Measurements from ENCODE around the gene TCL1A.

The TCL1A gene

GRCh38 chr14:95662376-95663186, 51.3 kb downstream of the TCL1A start:
- peaks cover 78% of the 10 kb centered on the region for H3K4me1 ChIP-seq (ENCODE audit: control insufficient read depth, low read length)
- no peaks in the 10 kb centered on the region for H3K9me2 ChIP-seq (replicated peaks; ENCODE audit: control insufficient read depth, low read length)
- peak overlapping the region; percentile 49 for H3K27ac ChIP-seq (ENCODE audit: low read depth, low read length)
- no peaks in the 10 kb centered on the region for H4K20me1 ChIP-seq (ENCODE audit: control insufficient read depth, insufficient read depth, low read depth, low read length)
- TF ChIP-seq CTCF (IDR thresholded peaks at IDR 0.05; ENCODE audit: low read depth, low read length, poor library complexity, severe bottlenecking) (no peak), EZH2phosphoT487 (IDR thresholded peaks at IDR 0.05; ENCODE audit: borderline replicate concordance, low read length) (no peak)
- H3K9me3 ChIP-seq (ENCODE audit: control insufficient read depth, insufficient read depth, low read length), result no peaks in the 10 kb centered on the region
- H3K27me3 ChIP-seq (ENCODE audit: control insufficient read depth, low read length), result peaks cover 15% of the 10 kb centered on the region
- H3K4me2 ChIP-seq (ENCODE audit: low read length), result peak overlapping the region; percentile 42
- H3K4me3 ChIP-seq (ENCODE audit: low read length), result peak overlapping the region; percentile 28; the same call in 1 of the 2 replicates
- peaks cover 8% of the 10 kb centered on the region for H3K36me3 ChIP-seq (ENCODE audit: control insufficient read depth, low read length)
- peaks cover 3% of the 10 kb centered on the region; the same call in 1 of the 2 replicates for H3F3A ChIP-seq (ENCODE audit: control insufficient read depth, insufficient read depth)
- H3K79me2 ChIP-seq (ENCODE audit: control insufficient read depth, low read length), result no peaks in the 10 kb centered on the region

DNA sequence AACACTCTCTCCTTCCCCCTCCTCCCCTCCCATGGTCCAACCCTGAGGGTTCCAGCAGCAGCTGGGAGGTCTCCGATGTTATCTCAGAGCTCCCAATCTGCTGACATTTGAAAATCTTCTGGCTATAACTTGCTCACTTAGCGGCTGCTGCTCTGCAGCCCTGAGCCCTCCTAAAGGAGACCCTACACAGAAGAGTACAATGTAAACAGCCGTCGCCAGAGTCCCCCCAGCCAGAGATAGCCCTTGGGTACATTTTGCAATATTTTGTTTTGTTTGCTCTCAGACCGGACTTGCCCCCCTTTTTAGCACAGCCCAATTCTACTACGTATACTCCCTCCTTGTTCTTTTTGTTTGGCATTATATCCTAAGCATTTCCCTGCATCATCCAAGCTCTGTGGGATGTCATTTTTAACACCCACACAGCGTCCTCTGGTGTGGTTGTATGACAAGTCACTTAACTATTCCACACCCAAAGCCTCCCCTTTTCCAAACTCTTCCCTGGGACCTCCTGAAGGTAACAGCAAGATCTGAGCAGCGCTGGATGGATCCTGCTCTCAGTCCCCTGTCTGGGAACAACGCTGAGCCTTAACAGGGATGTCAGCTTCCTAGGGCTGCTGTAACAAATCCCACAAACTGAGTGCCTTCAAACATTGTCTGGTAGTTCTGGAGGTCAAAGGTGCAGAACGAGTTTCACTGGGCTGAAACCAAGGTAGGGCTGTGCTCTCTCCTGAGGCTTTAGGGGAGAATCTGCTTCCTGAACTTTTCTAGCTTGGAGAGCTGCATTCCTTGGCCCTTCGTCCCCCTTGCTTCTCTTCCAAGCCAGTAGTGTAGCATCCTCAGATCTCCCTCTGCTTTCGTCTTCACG, 53.0 kb downstream of the TCL1A start:
- Histone ChIP-seq H3K9me3 (ENCODE audit: control insufficient read depth, insufficient read depth, low read length) (no peaks in the 10 kb centered on the region), H3K36me3 (ENCODE audit: control insufficient read depth, low read length) (peaks cover 8% of the 10 kb centered on the region), H3K27ac (ENCODE audit: low read depth, low read length) (no peak overlapping the region), H3F3A (ENCODE audit: control insufficient read depth, insufficient read depth) (peaks cover 3% of the 10 kb centered on the region; the same call in 1 of the 2 replicates), H3K9me2 (replicated peaks; ENCODE audit: control insufficient read depth, low read length) (no peaks in the 10 kb centered on the region), H3K4me2 (ENCODE audit: low read length) (no peak overlapping the region), H3K4me3 (ENCODE audit: low read length) (no peak overlapping the region), H4K20me1 (ENCODE audit: control insufficient read depth, insufficient read depth, low read depth, low read length) (no peaks in the 10 kb centered on the region), H3K79me2 (ENCODE audit: control insufficient read depth, low read length) (no peaks in the 10 kb centered on the region), H3K4me1 (ENCODE audit: control insufficient read depth, low read length) (peaks cover 61% of the 10 kb centered on the region), H3K27me3 (ENCODE audit: control insufficient read depth, low read length) (peaks cover 15% of the 10 kb centered on the region)
- no peak for TF ChIP-seq CTCF (IDR thresholded peaks at IDR 0.05; ENCODE audit: low read depth, low read length, poor library complexity, severe bottlenecking)
- no peak for TF ChIP-seq EZH2phosphoT487 (IDR thresholded peaks at IDR 0.05; ENCODE audit: borderline replicate concordance, low read length)

DNA sequence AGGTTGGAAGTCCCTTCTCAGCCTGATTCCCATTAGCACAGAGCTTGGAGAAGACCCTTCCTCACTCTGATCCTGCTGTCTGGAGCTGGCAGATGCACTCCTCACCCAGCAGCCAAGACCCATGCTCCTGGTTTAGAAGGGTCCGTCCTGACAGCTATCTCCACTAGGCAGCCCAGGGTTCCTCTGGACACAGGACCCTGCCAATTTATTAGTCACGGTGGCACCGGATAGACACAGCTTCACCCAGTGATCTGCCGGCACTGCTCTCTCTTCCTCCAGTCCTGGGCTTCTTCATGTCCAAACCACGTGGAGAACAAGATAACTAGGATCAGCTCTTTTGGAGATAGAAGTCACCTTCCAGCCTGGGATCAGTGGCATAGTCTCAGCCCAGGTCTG, 53.9 kb downstream of the TCL1A start:
- peaks cover 15% of the 10 kb centered on the region for H3K27me3 ChIP-seq (ENCODE audit: control insufficient read depth, low read length)
- H3K36me3 ChIP-seq (ENCODE audit: control insufficient read depth, low read length), result peaks cover 4% of the 10 kb centered on the region
- H3K9me2 ChIP-seq (replicated peaks; ENCODE audit: control insufficient read depth, low read length), result no peaks in the 10 kb centered on the region
- H3K4me3 ChIP-seq (ENCODE audit: low read length), result no peak overlapping the region
- no peak overlapping the region for H3K27ac ChIP-seq (ENCODE audit: low read depth, low read length)
- H3K4me1 ChIP-seq (ENCODE audit: control insufficient read depth, low read length), result peaks cover 52% of the 10 kb centered on the region
- no peak overlapping the region for H3K4me2 ChIP-seq (ENCODE audit: low read length)
- no peaks in the 10 kb centered on the region for H4K20me1 ChIP-seq (ENCODE audit: control insufficient read depth, insufficient read depth, low read depth, low read length)
- H3K9me3 ChIP-seq (ENCODE audit: control insufficient read depth, insufficient read depth, low read length), result no peaks in the 10 kb centered on the region
- peaks cover 3% of the 10 kb centered on the region; the same call in 1 of the 2 replicates for H3F3A ChIP-seq (ENCODE audit: control insufficient read depth, insufficient read depth)
- H3K79me2 ChIP-seq (ENCODE audit: control insufficient read depth, low read length), result no peaks in the 10 kb centered on the region
- TF ChIP-seq CTCF (IDR thresholded peaks at IDR 0.05; ENCODE audit: low read depth, low read length, poor library complexity, severe bottlenecking), result no peak
- TF ChIP-seq EZH2phosphoT487 (IDR thresholded peaks at IDR 0.05; ENCODE audit: borderline replicate concordance, low read length), result no peak
